Ascending aorta (tissue), 2 donors: ENCODE measurements around the gene ADK. TPM values are rescaled to one million over a fixed set of nuclear protein-coding genes. Genes with fewer than 3 reads are reported as not detected.

Source experiments
- DNase-seq, 2 donors: peaks; one replicate each; pipeline ENCODE4 v3.0.0-alpha.2; 2019; ENCODE audit warnings: low spot score in 2 of 2
- H3K27ac ChIP-seq, 2 donors: fragments of 200-600 bp; sonication (generic); one replicate each; pipeline ENCODE4 v1.5.1; 2016 to 2017; ENCODE audit warnings: mild to moderate bottlenecking in 1 of 2
- H3K27me3 ChIP-seq: fragments of 200-600 bp; sonication (generic); one replicate; pipeline ENCODE4 v1.5.1; 2017
- H3K36me3 ChIP-seq, 2 donors: fragments of 200-600 bp; sonication (generic); one replicate each; pipeline ENCODE4 v1.5.1; 2016
- H3K4me1 ChIP-seq, 2 donors: fragments of 200-600 bp; sonication (generic); one replicate each; pipeline ENCODE4 v1.5.1; 2016 to 2017; ENCODE audit warnings: mild to moderate bottlenecking in 1 of 2
- H3K4me3 ChIP-seq, 2 donors: fragments of 200-600 bp; sonication (generic); one replicate each; pipeline ENCODE4 v1.5.1; 2016 to 2017; ENCODE audit warnings: mild to moderate bottlenecking in 1 of 2
- H3K9me3 ChIP-seq, 2 donors: fragments of 200-600 bp; sonication (generic); one replicate each; pipeline ENCODE4 v1.5.1; 2016
- CTCF ChIP-seq, 3 experiments: fragments of 200-600 bp in 2 of 3; fragments of 450-650 bp in 1 of 3; sonication (generic) in 2 of 3; IDR thresholded peaks; one replicate each; pipeline ENCODE4 v1.5.1; 2016 to 2019; ENCODE audit warnings: antibody characterized with exemption in 3 of 3, mild to moderate bottlenecking in 1 of 3, moderate library complexity in 1 of 3
- intact Hi-C: fragments of 100-400 bp; cut with DNase I; formaldehyde crosslinking; loops from one replicate; pipeline ENCODE4 v1.15.1; 2023
- total RNA-seq: library from RNA; depleted of rRNA; stranded (reverse); fragments of >200 nt; gene quantifications from one replicate; pipeline ENCODE4 v1.1.0, GENCODE V29; 2016

ADK gene
- total RNA-seq, 1 donor from 2014 or later = 2.4 TPM

GRCh38 chr10:74587109-74587854, 436.3 kb downstream of the ADK start:
- Histone ChIP-seq H3K4me1 (peaks cover 4 to 12% of the 10 kb centered on the region in 2 donors), H3K27me3 (no peaks in the 10 kb centered on the region), H3K36me3 (no peaks in the 10 kb centered on the region), H3K4me3 (no peak overlapping the region), H3K27ac (no peak overlapping the region), H3K9me3 (no peaks in the 10 kb centered on the region)
- TF ChIP-seq CTCF (IDR thresholded peaks at IDR 0.05) = no peak
- intact Hi-C loops = loop anchor here (10.0 kb wide), 1 partner anchor 322 kb away; no protein-coding TSS in a partner anchor
- DNase-seq = no peak

- intact Hi-C loops = loop anchor here (10.0 kb wide), 1 partner anchor 324 kb away; no protein-coding TSS in a partner anchor
- Histone ChIP-seq H3K9me3 (no peaks in the 10 kb centered on the region), H3K27ac (no peak overlapping the region), H3K4me3 (no peak overlapping the region), H3K4me1 (peaks cover 4 to 12% of the 10 kb centered on the region in 2 donors), H3K36me3 (no peaks in the 10 kb centered on the region), H3K27me3 (no peaks in the 10 kb centered on the region)
- no peak for TF ChIP-seq CTCF (IDR thresholded peaks at IDR 0.05)
- DNase-seq = peak; percentile 43 to 93
Observed at GRCh38 chr10:74589226-74589673, 438.2 kb downstream of the ADK start.

GRCh38 chr10:74589851-74590250, 438.8 kb downstream of the ADK start:
- intact Hi-C loops = loop anchor here (10.0 kb wide), 1 partner anchor 325 kb away; no protein-coding TSS in a partner anchor
- no peaks in the 10 kb centered on the region for H3K27me3 ChIP-seq
- TF ChIP-seq CTCF (IDR thresholded peaks at IDR 0.05) = no peak
- H3K4me1 ChIP-seq = peaks cover 4 to 12% of the 10 kb centered on the region in 2 donors
- H3K4me3 ChIP-seq = no peak overlapping the region
- H3K9me3 ChIP-seq = no peaks in the 10 kb centered on the region
- H3K27ac ChIP-seq = no peak overlapping the region
- DNase-seq = no peak
- no peaks in the 10 kb centered on the region for H3K36me3 ChIP-seq

- no peak overlapping the region for H3K4me3 ChIP-seq
- H3K27ac ChIP-seq = no peak overlapping the region
- peaks cover 4% of the 10 kb centered on the region in 2 donors for H3K4me1 ChIP-seq
- H3K27me3 ChIP-seq = no peaks in the 10 kb centered on the region
- intact Hi-C loops = no loop called here
- no peaks in the 10 kb centered on the region for H3K9me3 ChIP-seq
- no peak for TF ChIP-seq CTCF (IDR thresholded peaks at IDR 0.05)
- no peak for DNase-seq
- no peaks in the 10 kb centered on the region for H3K36me3 ChIP-seq
Observed at GRCh38 chr10:74593470-74593869, 442.4 kb downstream of the ADK start.

- Histone ChIP-seq H3K4me3 (no peak overlapping the region), H3K36me3 (no peaks in the 10 kb centered on the region), H3K27me3 (no peaks in the 10 kb centered on the region), H3K9me3 (no peaks in the 10 kb centered on the region), H3K4me1 (no peaks in the 10 kb centered on the region), H3K27ac (no peak overlapping the region)
- intact Hi-C loops = no loop called here
- no peak for DNase-seq
- TF ChIP-seq CTCF (IDR thresholded peaks at IDR 0.05) = no peak
Observed at GRCh38 chr10:74596713-74597112, 445.7 kb downstream of the ADK start.
